ENCODE data around the gene INPP1. TPM values are rescaled to one million over a fixed set of nuclear protein-coding genes. Genes with fewer than 3 reads are reported as not detected.
A peak's percentile ranks its signal among the peaks of the same experiment; 100 is the strongest.

The INPP1 gene
- total and polyA plus RNA-seq, 2 of the 8 experiments (the other 6 are each of a cell fraction or from before 2014, with no cell fraction given): 0.88 to 3.0 TPM

DNA sequence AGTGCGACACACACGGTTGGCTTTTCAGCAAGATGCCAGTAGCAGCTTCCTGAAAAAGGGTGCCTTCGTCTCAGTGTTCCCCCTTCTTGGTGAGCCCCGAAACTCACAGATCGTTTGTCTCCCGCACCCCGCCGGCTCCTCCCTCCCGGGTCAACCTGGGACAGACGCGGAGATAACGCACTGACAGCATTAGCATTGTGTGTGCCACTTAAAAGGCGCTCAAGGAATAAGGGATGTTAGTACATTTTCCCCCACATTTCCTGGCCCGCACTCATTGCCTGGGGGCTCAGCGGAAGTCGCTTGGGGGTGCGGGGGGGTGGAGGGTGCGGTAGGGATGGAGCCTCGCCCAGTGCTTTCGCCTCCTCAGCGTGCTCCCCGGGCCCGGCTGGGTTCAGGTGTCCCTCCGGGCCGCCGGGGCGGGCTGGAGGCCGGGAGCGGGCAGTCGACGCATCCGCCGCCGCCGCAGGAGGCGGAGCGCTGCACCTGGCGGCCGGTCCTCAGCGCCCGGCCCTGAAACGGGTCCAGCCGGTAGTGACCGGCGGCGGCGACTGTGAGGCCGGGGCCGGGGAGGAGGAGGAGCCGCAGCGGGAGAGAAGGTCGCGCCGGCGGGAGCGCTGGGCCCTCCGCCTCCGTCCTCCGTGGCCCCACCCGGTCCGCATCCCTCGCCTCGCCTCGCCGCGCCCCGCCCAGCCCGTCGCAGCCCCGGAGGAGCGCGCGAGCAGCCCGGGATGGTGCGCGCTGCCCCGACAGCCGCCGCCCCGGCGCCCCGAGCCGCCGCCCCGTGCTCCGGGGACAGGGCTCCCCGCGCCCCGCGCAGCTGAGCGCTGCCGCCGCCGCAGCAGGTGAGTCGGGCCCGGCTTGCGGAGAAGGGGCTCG lies 64.5 kb downstream of the INPP1 start, which contains the start of gene MFSD6 (continued):
- TF ChIP-seq RBBP5 (IDR thresholded peaks at IDR 0.05; ENCODE audit: borderline replicate concordance, low read depth, low read length) (peak; percentile 15; the same call in 1 of the 2 replicates), SIRT6 (IDR thresholded peaks at IDR 0.05; ENCODE audit: low read length) (no peak), ATF2 (IDR thresholded peaks at IDR 0.05; ENCODE audit: low read length) (no peak)

Data from H1 (cell line).